ENCODE data around the gene METTL26. TPM values are rescaled to one million over a fixed set of nuclear protein-coding genes. Genes with fewer than 3 reads are reported as not detected.

The METTL26 gene
- polyA plus RNA-seq, 3 donors = 39.3 to 62.6 (median 60.9) TPM

DNA sequence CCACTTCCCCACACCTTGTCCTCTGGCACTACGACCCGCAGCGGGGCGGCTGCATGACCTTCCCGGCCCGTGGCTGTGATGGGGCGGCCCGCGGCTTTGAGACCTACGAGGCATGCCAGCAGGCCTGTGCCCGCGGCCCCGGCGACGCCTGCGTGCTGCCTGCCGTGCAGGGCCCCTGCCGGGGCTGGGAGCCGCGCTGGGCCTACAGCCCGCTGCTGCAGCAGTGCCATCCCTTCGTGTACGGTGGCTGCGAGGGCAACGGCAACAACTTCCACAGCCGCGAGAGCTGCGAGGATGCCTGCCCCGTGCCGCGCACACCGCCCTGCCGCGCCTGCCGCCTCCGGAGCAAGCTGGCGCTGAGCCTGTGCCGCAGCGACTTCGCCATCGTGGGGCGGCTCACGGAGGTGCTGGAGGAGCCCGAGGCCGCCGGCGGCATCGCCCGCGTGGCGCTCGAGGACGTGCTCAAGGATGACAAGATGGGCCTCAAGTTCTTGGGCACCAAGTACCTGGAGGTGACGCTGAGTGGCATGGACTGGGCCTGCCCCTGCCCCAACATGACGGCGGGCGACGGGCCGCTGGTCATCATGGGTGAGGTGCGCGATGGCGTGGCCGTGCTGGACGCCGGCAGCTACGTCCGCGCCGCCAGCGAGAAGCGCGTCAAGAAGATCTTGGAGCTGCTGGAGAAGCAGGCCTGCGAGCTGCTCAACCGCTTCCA, 2.6 kb downstream of the METTL26 start:
- no peak for DNase-seq (ENCODE audit: extremely low read depth in 1 of 11, low read depth in 9 of 11, low spot score in 4 of 11)

GRCh38 chr16:632486-633335, 3.4 kb downstream of the METTL26 start:
- no peak for DNase-seq (ENCODE audit: extremely low read depth in 1 of 11, low read depth in 9 of 11, low spot score in 4 of 11)

- no peak for DNase-seq (ENCODE audit: extremely low read depth in 1 of 11, low read depth in 9 of 11, low spot score in 4 of 11)
These were observed 4.2 kb downstream of the METTL26 start for GRCh38 chr16:631808-632358.

- DNase-seq (ENCODE audit: extremely low read depth in 1 of 11, low read depth in 9 of 11, low spot score in 4 of 11) = no peak
These were observed 5.2 kb downstream of the METTL26 start, which contains the start of gene WFIKKN1 for GRCh38 chr16:630815-631405. Gene WFIKKN1 (plus strand): TSS chr16:630985. CDS start chr16:631254, 269 bp downstream.

- no peak for DNase-seq (ENCODE audit: extremely low read depth in 1 of 11, low read depth in 9 of 11, low spot score in 4 of 11)
These were observed 5.8 kb downstream of the METTL26 start for GRCh38 chr16:630249-630814.

DNA sequence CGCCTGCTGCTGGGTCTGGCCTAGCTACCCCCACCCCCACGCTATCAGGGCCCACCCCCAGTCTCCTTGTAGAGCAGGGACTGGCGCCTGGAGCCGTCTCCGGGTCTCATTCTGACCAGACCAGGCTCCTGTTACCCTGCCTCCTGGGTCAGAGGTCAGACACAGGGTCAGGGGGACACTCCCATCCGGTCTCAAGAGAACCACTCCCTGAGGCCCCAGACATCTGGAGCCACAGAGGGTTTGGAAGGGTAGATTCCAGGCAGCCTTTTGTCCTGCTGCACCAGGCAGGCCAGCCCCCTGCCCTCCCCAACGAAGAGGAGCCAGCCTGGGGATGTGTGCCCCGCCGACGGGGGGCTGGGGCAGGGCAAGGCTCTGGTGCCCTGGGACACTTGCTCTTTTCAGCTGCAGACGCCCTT, 6.3 kb downstream of the METTL26 start:
- no peak for DNase-seq (ENCODE audit: extremely low read depth in 1 of 11, low read depth in 9 of 11, low spot score in 4 of 11)

GRCh38 chr16:629185-629832, 6.8 kb downstream of the METTL26 start:
- DNase-seq (ENCODE audit: extremely low read depth in 1 of 11, low read depth in 9 of 11, low spot score in 4 of 11) = no peak

- DNase-seq (ENCODE audit: extremely low read depth in 1 of 11, low read depth in 9 of 11, low spot score in 4 of 11) = no peak
These were observed 7.6 kb downstream of the METTL26 start for GRCh38 chr16:628321-629061.

DNA sequence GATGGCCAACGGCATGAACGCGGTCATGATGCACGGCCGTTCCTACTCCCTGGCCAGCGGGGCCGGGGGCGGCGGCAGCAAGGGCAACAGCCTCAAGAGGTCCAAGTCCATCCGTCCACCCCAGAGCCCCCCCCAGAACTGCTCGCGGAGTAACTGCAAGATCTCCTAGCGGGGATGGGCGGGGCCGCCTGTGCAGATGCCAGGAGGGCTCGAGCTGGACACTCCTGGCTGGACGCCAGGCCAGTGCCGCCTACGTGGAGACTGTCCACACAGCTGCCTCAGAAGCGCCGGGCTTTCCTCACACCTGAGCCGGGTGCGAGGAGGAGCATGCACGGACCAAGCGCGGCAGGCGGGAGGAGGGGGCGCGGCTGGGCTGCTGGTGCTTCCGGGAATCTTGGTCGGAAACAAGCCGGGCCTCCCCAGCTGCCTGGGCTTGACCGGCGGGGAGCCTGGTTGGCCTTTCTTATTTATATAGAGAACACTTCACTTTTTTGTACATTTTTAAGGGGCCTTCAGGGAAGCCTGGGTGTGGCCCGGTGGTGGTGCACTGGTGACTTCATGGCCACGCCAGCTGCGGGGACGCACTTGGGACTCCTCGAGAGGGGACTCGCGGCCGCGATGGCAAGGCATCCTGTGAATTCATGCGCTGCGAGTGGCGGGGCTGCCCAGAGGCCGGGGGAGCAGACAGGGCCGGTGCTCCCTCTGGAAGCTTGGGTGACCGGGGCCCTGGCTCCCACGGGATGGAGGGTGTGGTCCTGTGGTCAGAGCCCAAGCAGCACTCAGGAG, 8.5 kb downstream of the METTL26 start:
- no peak for DNase-seq (ENCODE audit: extremely low read depth in 1 of 11, low read depth in 9 of 11, low spot score in 4 of 11)

GRCh38 chr16:626787-627453, 9.2 kb downstream of the METTL26 start:
- DNase-seq (ENCODE audit: extremely low read depth in 1 of 11, low read depth in 9 of 11, low spot score in 4 of 11) = no peak

DNA sequence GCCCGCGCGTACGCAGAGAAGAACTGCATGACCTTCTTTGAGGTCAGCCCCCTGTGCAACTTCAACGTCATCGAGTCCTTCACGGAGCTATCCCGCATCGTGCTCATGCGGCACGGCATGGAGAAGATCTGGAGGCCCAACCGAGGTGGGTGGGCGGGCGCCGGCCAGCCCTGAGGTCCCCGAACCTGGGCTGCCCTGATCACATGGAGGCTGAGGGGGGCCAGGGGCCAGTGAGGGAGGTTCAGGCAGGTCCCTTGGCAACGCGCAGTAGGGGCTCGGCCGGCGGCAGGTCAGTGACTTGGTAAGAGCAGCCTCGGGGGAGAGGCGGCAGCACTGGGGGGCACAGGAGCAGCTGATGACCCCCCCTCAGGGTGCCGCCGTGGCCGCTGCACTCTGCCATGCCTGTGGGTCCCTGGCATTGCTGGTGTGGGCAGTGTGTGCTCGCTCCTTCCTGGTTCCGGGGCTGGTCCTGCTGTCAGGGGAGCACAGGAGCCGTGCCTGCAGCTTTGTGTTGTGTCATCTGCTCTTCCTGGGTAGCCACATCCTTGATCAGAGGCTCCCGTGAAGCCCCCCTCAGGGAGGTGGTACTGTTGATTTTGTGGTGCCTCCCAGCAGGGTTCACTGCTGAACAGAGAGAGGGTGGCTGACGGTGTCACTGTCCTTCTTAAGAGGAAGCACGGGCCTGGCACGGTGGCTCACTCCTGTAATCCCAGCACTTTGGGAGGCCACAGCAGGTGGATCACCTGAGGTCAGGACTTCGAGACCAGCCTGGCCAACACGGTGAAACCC, 9.9 kb downstream of the METTL26 start:
- DNase-seq (ENCODE audit: extremely low read depth in 1 of 11, low read depth in 9 of 11, low spot score in 4 of 11) = no peak

DNA sequence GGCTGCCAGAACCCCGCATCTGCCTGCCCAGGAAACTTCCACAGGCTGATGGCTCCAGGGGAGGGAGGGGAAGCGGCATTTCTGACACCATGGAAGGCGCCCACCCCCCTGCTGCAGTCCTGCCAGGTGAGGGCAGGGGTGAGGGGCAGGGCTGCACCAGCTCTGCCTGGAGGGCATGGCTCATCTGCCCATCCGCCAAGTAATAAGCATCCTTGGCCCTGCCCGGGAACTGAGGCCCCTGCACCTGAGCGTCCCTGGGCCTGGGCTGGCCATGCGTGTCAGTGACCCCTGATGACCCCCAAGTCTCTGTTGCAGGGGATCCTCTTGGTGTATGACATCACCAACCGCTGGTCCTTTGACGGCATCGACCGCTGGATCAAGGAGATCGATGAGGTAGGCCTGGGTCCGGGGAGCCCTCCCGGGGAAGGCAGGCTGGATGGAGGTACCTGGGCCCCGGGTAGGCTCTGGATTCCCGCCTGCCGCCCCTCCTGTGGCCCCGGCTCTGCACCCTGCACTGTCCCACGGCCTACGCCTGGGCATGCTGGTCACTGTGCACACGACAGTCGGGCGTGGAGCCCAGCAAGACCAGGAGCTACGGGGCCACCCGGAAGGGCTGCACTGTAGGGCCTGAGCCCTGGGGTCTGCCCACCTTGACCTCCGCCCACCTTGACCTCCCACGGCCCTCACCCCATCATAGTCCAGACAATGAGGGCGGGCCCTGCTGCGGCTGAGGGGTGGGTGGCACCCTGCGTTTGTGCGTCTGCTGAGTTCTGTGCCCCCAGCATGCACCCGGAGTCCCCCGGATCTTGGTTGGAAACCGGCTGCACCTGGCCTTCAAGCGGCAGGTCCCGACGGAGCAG, 10.8 kb downstream of the METTL26 start:
- no peak for DNase-seq (ENCODE audit: extremely low read depth in 1 of 11, low read depth in 9 of 11, low spot score in 4 of 11)

GRCh38 chr16:624526-625070, 11.5 kb downstream of the METTL26 start:
- DNase-seq (ENCODE audit: extremely low read depth in 1 of 11, low read depth in 9 of 11, low spot score in 4 of 11) = no peak

GRCh38 chr16:622920-623280, 13.2 kb downstream of the METTL26 start:
- DNase-seq (ENCODE audit: extremely low read depth in 1 of 11, low read depth in 9 of 11, low spot score in 4 of 11) = no peak

DNA sequence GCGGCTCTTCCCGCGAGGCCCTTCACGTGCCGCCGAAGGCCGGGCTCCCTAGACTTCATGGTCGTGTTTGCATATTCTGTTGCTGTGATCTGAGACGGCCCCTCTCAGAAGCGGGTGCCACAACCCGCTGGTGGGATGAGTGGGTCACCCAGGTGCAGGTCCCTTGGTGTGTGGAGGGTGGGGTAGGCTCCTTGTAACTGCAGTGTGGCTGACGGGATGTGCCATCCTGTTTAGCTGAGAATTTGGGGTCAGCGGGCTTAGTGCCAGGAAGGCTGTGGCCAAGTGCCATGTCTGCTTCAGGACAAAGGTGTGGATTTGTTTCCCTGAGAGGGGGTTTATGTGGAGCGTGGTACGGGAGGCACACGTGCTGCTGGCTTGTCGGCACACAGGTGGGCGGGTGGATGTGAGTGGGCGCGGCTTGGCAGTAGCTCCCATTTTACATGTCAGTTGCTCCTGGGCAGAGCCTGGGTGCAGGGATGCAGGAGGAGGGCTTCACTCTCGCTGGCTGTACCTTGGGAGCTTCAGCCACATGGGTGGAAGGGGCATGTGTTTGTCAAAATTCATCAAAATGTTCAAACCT, 14.5 kb downstream of the METTL26 start:
- no peak for DNase-seq (ENCODE audit: extremely low read depth in 1 of 11, low read depth in 9 of 11, low spot score in 4 of 11)

Measured in renal cortex interstitium (tissue), 11 donors.